PFSK-1 (cell line): ENCODE measurements around the gene RALGAPB.

Source experiments
- FOXP2 ChIP-seq: optimal IDR thresholded peaks from 2 replicates; pipeline ENCODE3; 2011; ENCODE audit warnings: borderline replicate concordance, control low read depth, inconsistent platforms; ENCODE audit not compliant: insufficient read depth; ENCODE audit errors: extremely low read length, extremely low read depth
- POLR2AphosphoS5 ChIP-seq: IDR thresholded peaks from 2 replicates; pipeline ENCODE4 v1.6.1; 2012; ENCODE audit warnings: low read depth, mild to moderate bottlenecking, control low read depth, low read length, moderate library complexity
- REST ChIP-seq, 2 experiments: IDR thresholded peaks; 2 replicates each; pipeline versions ENCODE4 v1.6.1 to v1.8.0; 2011 to 2012; ENCODE audit warnings: low read depth in 2 of 2, low read length in 2 of 2, control low read depth in 1 of 2, inconsistent platforms in 1 of 2, mild to moderate bottlenecking in 1 of 2, moderate library complexity in 1 of 2; ENCODE audit not compliant: insufficient read depth in 1 of 2
- SIN3A ChIP-seq: IDR thresholded peaks from 2 replicates; pipeline ENCODE4 v1.6.1; 2012; ENCODE audit warnings: mild to moderate bottlenecking, low read length, moderate library complexity, borderline replicate concordance; ENCODE audit not compliant: insufficient read depth
- TAF1 ChIP-seq: IDR thresholded peaks from 2 replicates; pipeline ENCODE4 v1.6.1; 2012; ENCODE audit warnings: low read length, control low read depth, borderline replicate concordance; ENCODE audit not compliant: insufficient read depth

The RALGAPB gene

GRCh38 chr20:38489181-38489580, 16.5 kb downstream of the RALGAPB start:
- TF ChIP-seq FOXP2 = no peak
- TF ChIP-seq REST (IDR thresholded peaks at IDR 0.05; ENCODE audit: insufficient read depth in 1 of 2, low read depth in 2 of 2, low read length in 2 of 2) = no peak
- TF ChIP-seq POLR2AphosphoS5 = no peak
- no peak for TF ChIP-seq TAF1
- TF ChIP-seq SIN3A = no peak

GRCh38 chr20:38497246-38497935, 24.7 kb downstream of the RALGAPB start:
- TF ChIP-seq SIN3A (no peak), REST (IDR thresholded peaks at IDR 0.05; ENCODE audit: insufficient read depth in 1 of 2, low read depth in 2 of 2, low read length in 2 of 2) (no peak), TAF1 (no peak), FOXP2 (no peak), POLR2AphosphoS5 (no peak)

GRCh38 chr20:38498909-38499308, 26.3 kb downstream of the RALGAPB start:
- TF ChIP-seq TAF1 = no peak
- TF ChIP-seq FOXP2 = no peak
- no peak for TF ChIP-seq POLR2AphosphoS5
- TF ChIP-seq SIN3A = no peak
- no peak for TF ChIP-seq REST (IDR thresholded peaks at IDR 0.05; ENCODE audit: insufficient read depth in 1 of 2, low read depth in 2 of 2, low read length in 2 of 2)

- no peak for TF ChIP-seq SIN3A
- TF ChIP-seq TAF1 = no peak
- TF ChIP-seq POLR2AphosphoS5 = no peak
- TF ChIP-seq FOXP2 = no peak
- TF ChIP-seq REST (IDR thresholded peaks at IDR 0.05; ENCODE audit: insufficient read depth in 1 of 2, low read depth in 2 of 2, low read length in 2 of 2) = no peak
Observed at GRCh38 chr20:38499366-38499765, 26.7 kb downstream of the RALGAPB start.

- TF ChIP-seq TAF1 (no peak), POLR2AphosphoS5 (no peak), SIN3A (no peak), FOXP2 (no peak), REST (IDR thresholded peaks at IDR 0.05; ENCODE audit: insufficient read depth in 1 of 2, low read depth in 2 of 2, low read length in 2 of 2) (no peak)
Observed at GRCh38 chr20:38501858-38502436, 29.3 kb downstream of the RALGAPB start.
